NCI-H2171 treated with DMSO at 0.1 percent for 48 hours (cell line): ENCODE data around the gene AKT2.

Experiments
- DNase-seq: peaks from one replicate; lab custom pipeline; 2025; lab: John Stamatoyannopoulos, UW

Gene AKT2

GRCh38 chr19:40300668-40301067, 15.5 kb upstream of the AKT2 start:
- no peak for DNase-seq

GRCh38 chr19:40298026-40298425, 12.9 kb upstream of the AKT2 start:
- no peak for DNase-seq

GRCh38 chr19:40294560-40294959, 9.4 kb upstream of the AKT2 start:
- DNase-seq = no peak

- no peak for DNase-seq
Measured at GRCh38 chr19:40286971-40287421, 1.9 kb upstream of the AKT2 start.

GRCh38 chr19:40286235-40286970, 1.3 kb upstream of the AKT2 start:
- DNase-seq = no peak

GRCh38 chr19:40285353-40286234, 449 bp upstream of the AKT2 start:
- peak; percentile 100 for DNase-seq

- no peak for DNase-seq
Measured at GRCh38 chr19:40284251-40284500, 969 bp downstream of the AKT2 start.

- DNase-seq = no peak
Measured at GRCh38 chr19:40283414-40284250, 1.5 kb downstream of the AKT2 start.

GRCh38 chr19:40282920-40283319, 2.2 kb downstream of the AKT2 start:
- DNase-seq = no peak

GRCh38 chr19:40282209-40282580, 3.0 kb downstream of the AKT2 start:
- DNase-seq = no peak

- no peak for DNase-seq
Measured at GRCh38 chr19:40281381-40282208, 3.5 kb downstream of the AKT2 start.

GRCh38 chr19:40280608-40281221, 4.4 kb downstream of the AKT2 start:
- DNase-seq = no peak

- no peak for DNase-seq
Measured at GRCh38 chr19:40279761-40280607, 5.2 kb downstream of the AKT2 start.

GRCh38 chr19:40279120-40279551, 6.0 kb downstream of the AKT2 start:
- DNase-seq = no peak

- no peak for DNase-seq
Measured at GRCh38 chr19:40278361-40279035, 6.6 kb downstream of the AKT2 start.

GRCh38 chr19:40277356-40278059, 7.6 kb downstream of the AKT2 start:
- no peak for DNase-seq

GRCh38 chr19:40274585-40275544, 10.3 kb downstream of the AKT2 start:
- DNase-seq = peak; percentile 45
